CD4-positive, alpha-beta T cell (primary cell): Measurements from ENCODE around the gene MAGI1. TPM values are rescaled to one million over a fixed set of nuclear protein-coding genes. Genes with fewer than 3 reads are reported as not detected.

Experiments
- ATAC-seq: fragments of 200-7000 bp; cut with Tn5 transposase; one replicate; pipeline ENCODE4 v1.10.0; 2022; ENCODE audit warnings: mild to moderate bottlenecking; ENCODE audit not compliant: poor library complexity
- CTCF ChIA-PET: fragments of 350-600 bp; sonication (Branson Sonifier 250); formaldehyde crosslinking; loops from one replicate; lab custom pipeline; 2021; ENCODE audit warnings: antibody characterized with exemption, inconsistent platforms; lab: Charles Lee
- POLR2A ChIA-PET: fragments of 350-600 bp; sonication (Branson Sonifier 250); formaldehyde crosslinking; loops from one replicate; lab custom pipeline; 2021; ENCODE audit warnings: antibody characterized with exemption, inconsistent platforms; lab: Charles Lee
- DNase-seq, 14 experiments: peaks; one replicate each; pipeline ENCODE4 v3.0.0-alpha.2; 2013 to 2020; ENCODE audit warnings: mixed read lengths in 2 of 14
- H3K27ac ChIP-seq, 2 donors: one replicate each; pipeline versions ENCODE4 v1.5.1 to v1.7.0; 2013; ENCODE audit warnings: low read length in 2 of 2, low read depth in 1 of 2, mild to moderate bottlenecking in 1 of 2
- H3K27me3 ChIP-seq, 2 experiments: 1 replicate in 1 of 2; 2 replicates in 1 of 2; pipeline versions ENCODE4 v1.6.1 to v1.7.0; 2013; ENCODE audit warnings: low read length in 2 of 2, control low read depth in 1 of 2, mild to moderate bottlenecking in 1 of 2, moderate library complexity in 1 of 2; ENCODE audit not compliant: insufficient read depth in 2 of 2, control insufficient read depth in 1 of 2
- H3K36me3 ChIP-seq: one replicate; pipeline ENCODE4 v1.6.1; 2013; ENCODE audit warnings: low read length, control low read depth; ENCODE audit not compliant: insufficient read depth
- H3K4me1 ChIP-seq: one replicate; pipeline ENCODE4 v1.6.1; 2013; ENCODE audit warnings: low read length, control low read depth; ENCODE audit not compliant: insufficient read depth
- H3K4me3 ChIP-seq: one replicate; pipeline ENCODE4 v1.5.1; 2013; ENCODE audit warnings: mild to moderate bottlenecking, low read length, moderate library complexity
- H3K9me3 ChIP-seq, 2 experiments: 1 replicate in 1 of 2; 2 replicates in 1 of 2; pipeline versions ENCODE4 v1.6.1 to v1.7.0; 2013; ENCODE audit warnings: low read length in 2 of 2, mild to moderate bottlenecking in 2 of 2, control low read depth in 1 of 2, moderate library complexity in 1 of 2; ENCODE audit not compliant: control insufficient read depth in 1 of 2, insufficient read depth in 1 of 2
- H3K27ac Mint-ChIP-seq: one replicate; pipeline ENCODE4 v1.8.0; 2020; ENCODE audit warnings: mixed read lengths
- H3K27me3 Mint-ChIP-seq: one replicate; pipeline ENCODE4 v1.8.0; 2021; ENCODE audit warnings: mixed read lengths
- H3K36me3 Mint-ChIP-seq: one replicate; pipeline ENCODE4 v1.8.0; 2021; ENCODE audit warnings: low read depth, mixed read lengths
- H3K4me1 Mint-ChIP-seq: one replicate; pipeline ENCODE4 v1.8.0; 2021; ENCODE audit warnings: low read depth, mixed read lengths
- H3K4me3 Mint-ChIP-seq: one replicate; pipeline ENCODE4 v1.8.0; 2020; ENCODE audit warnings: mild to moderate bottlenecking, mixed read lengths
- H3K9me3 Mint-ChIP-seq: one replicate; pipeline ENCODE4 v1.8.0; 2020; ENCODE audit warnings: mixed read lengths
- intact Hi-C, 2 experiments: fragments of 100-400 bp; cut with DNase I in 1 of 2; cut with micrococcal nuclease in 1 of 2; formaldehyde crosslinking; loops; one replicate each; pipeline versions ENCODE4 v1.15.1 to v1.9.0; 2023 to 2025; cut with DNase I, micrococcal nuclease
- total RNA-seq, 174 experiments: library from RNA in 2 of 174; stranded (reverse) in 2 of 174; gene quantifications; one replicate each; pipeline ENCODE4 v1.2.3 and lab custom pipeline; 2021 to 2026
- TF ChIP-seq, protein P1 (sequence below): fragments of 200-600 bp; IDR thresholded peaks from one replicate; pipeline ENCODE4 v1.8.0; 2022; ENCODE audit warnings: antibody characterized with exemption, mild to moderate bottlenecking

The MAGI1 gene
- total RNA-seq, 2 experiments from 2014 or later: not detected

DNA sequence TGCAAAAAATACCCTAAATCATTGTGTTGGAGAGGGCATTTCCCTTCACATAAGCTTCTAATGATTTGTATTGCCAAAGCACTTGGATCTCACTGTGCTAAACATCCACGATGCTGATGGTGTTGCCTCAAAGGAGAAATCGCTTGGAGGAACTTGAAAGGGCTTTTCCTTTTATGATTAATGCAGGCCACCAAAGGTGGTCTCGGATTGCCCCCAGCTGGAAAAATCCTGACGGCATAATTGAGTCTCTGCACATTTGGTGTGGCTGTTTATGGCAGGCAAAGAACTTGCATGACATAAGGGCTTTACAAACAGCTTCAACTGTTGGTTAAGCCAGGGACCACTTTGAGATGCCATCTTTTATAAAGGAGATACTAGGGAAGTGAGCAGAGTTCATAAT lies 687.0 kb downstream of the MAGI1 start:
- Histone ChIP-seq H3K4me3 (no peak overlapping the region), H3K9me3 (peaks cover 0 to 10% of the 10 kb centered on the region in 2 experiments), H3K36me3 (no peaks in the 10 kb centered on the region), H3K27ac (no peak overlapping the region), H3K27me3 (peaks cover 0 to 6% of the 10 kb centered on the region in 2 experiments), H3K4me1 (no peaks in the 10 kb centered on the region)
- H3K27ac Mint-ChIP-seq: no peak overlapping the region
- TF ChIP-seq, protein P1, sequence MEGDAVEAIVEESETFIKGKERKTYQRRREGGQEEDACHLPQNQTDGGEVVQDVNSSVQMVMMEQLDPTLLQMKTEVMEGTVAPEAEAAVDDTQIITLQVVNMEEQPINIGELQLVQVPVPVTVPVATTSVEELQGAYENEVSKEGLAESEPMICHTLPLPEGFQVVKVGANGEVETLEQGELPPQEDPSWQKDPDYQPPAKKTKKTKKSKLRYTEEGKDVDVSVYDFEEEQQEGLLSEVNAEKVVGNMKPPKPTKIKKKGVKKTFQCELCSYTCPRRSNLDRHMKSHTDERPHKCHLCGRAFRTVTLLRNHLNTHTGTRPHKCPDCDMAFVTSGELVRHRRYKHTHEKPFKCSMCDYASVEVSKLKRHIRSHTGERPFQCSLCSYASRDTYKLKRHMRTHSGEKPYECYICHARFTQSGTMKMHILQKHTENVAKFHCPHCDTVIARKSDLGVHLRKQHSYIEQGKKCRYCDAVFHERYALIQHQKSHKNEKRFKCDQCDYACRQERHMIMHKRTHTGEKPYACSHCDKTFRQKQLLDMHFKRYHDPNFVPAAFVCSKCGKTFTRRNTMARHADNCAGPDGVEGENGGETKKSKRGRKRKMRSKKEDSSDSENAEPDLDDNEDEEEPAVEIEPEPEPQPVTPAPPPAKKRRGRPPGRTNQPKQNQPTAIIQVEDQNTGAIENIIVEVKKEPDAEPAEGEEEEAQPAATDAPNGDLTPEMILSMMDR: no peak
- peaks cover 3% of the 10 kb centered on the region for H3K9me3 Mint-ChIP-seq
- POLR2A ChIA-PET: no interaction called here
- ATAC-seq: no peak
- intact Hi-C loops: no loop called here
- CTCF ChIA-PET: no interaction called here
- DNase-seq: no peak
- H3K4me3 Mint-ChIP-seq: no peak overlapping the region
- peaks cover 32% of the 10 kb centered on the region for H3K27me3 Mint-ChIP-seq
- H3K4me1 Mint-ChIP-seq: no peaks in the 10 kb centered on the region
- H3K36me3 Mint-ChIP-seq: no peaks in the 10 kb centered on the region

DNA sequence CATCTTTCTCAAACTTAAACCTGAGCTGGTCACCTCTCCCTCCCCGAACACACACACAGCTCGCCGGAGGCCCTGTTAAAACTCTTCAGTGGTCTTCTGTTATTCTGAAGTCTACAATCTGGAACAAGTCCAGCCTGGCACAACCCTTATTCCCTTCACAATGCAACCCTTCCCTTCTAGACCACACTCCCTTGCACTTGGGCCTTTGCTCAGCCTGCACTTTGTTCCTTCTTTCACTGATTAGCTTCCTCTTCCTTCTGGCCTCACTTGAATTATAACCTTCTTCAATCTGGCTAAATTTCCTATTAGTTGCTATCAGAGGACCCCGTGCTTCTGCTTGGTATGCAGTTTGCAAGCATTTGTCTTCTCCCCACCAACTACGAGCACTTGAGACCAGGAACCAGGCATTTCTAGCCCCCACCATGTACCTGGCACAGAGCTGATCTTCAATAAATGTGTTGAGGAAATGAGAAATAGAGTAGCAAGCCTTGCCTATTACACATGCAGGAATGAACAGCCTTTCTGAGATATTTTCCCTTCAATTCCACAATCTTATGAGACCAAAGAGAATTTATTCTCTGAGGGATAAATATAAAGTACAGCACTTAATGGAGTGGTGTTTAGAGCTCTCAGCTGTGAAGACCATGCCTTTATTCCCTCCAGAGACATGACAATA lies 687.8 kb downstream of the MAGI1 start:
- ATAC-seq (no peak), DNase-seq (no peak)
- Histone ChIP-seq H3K36me3 (no peaks in the 10 kb centered on the region), H3K27ac (no peak overlapping the region), H3K4me1 (no peaks in the 10 kb centered on the region), H3K4me3 (no peak overlapping the region), H3K9me3 (peaks cover 0 to 4% of the 10 kb centered on the region in 2 experiments), H3K27me3 (peaks cover 0 to 4% of the 10 kb centered on the region in 2 experiments)
- H3K4me3 Mint-ChIP-seq: no peak overlapping the region
- POLR2A ChIA-PET: no interaction called here
- CTCF ChIA-PET: no interaction called here
- TF ChIP-seq, protein P1: no peak
- H3K27me3 Mint-ChIP-seq: peaks cover 27% of the 10 kb centered on the region
- H3K27ac Mint-ChIP-seq: no peak overlapping the region
- H3K4me1 Mint-ChIP-seq: no peaks in the 10 kb centered on the region
- H3K36me3 Mint-ChIP-seq: no peaks in the 10 kb centered on the region
- peaks cover 3% of the 10 kb centered on the region for H3K9me3 Mint-ChIP-seq
- intact Hi-C loops: no loop called here

DNA sequence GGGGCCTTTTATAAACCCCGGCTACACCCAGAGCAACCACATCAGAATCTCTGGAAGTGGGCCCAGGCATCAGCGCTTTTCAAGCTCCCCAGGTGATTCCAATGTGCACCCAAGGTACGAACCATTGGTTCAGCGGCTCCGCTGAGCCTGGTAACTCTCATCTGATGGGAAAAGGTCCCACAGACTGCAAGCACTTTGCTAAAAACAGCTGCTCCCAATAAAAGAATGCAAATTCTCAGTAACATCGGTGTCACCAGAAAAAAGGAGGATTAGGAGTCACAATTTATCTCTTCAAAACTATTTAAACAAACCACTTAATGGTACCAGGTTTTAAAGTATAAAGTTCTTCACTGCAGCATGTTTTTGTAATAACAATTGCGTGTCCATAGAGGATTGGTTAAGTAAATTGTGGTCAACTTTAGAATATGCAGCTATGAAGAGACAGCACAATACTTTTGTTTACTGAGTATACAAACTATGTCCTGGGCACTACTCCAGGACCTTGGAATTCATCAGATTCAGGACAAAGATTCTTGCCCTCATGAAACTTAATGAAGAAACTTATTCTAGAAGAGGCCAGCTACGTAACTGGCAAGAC lies 690.2 kb downstream of the MAGI1 start:
- H3K27me3 ChIP-seq: no peaks in the 10 kb centered on the region
- ATAC-seq (no peak), DNase-seq (no peak)
- TF ChIP-seq, protein P1: no peak
- H3K9me3 Mint-ChIP-seq: peaks cover 3% of the 10 kb centered on the region
- peaks cover 8% of the 10 kb centered on the region for H3K27me3 Mint-ChIP-seq
- no peaks in the 10 kb centered on the region for H3K36me3 ChIP-seq
- H3K4me1 Mint-ChIP-seq: no peaks in the 10 kb centered on the region
- H3K27ac ChIP-seq: no peak overlapping the region
- CTCF ChIA-PET: no interaction called here
- no peak overlapping the region for H3K4me3 ChIP-seq
- POLR2A ChIA-PET: no interaction called here
- H3K4me1 ChIP-seq: no peaks in the 10 kb centered on the region
- H3K4me3 Mint-ChIP-seq: no peak overlapping the region
- intact Hi-C loops: no loop called here
- no peak overlapping the region for H3K27ac Mint-ChIP-seq
- no peaks in the 10 kb centered on the region for H3K36me3 Mint-ChIP-seq
- H3K9me3 ChIP-seq: peaks cover 0 to 4% of the 10 kb centered on the region in 2 experiments
